GM06990 (cell line): ENCODE data around the gene MISP.
"Not testable (repeated sequence)": the region's sequence is repeated elsewhere in the genome, so short reads cannot be mapped to it uniquely, and the experiment has no call there.

Source experiments
- DNase-seq: peaks from one replicate; pipeline ENCODE4 v3.0.0-alpha.2; 2011; ENCODE audit not compliant: insufficient read length; ENCODE audit errors: extremely low read depth
- H3K27me3 ChIP-seq: replicated peaks from 2 replicates; pipeline ENCODE4 v1.6.0; 2011; ENCODE audit warnings: low read length; ENCODE audit not compliant: control insufficient read depth, insufficient read depth
- H3K36me3 ChIP-seq: 2 replicates; pipeline ENCODE4 v1.5.1; 2011; ENCODE audit warnings: low read length; ENCODE audit not compliant: control insufficient read depth, insufficient read depth
- H3K4me3 ChIP-seq: replicated peaks from 2 replicates; pipeline ENCODE4 v1.5.1; 2011; ENCODE audit warnings: low read depth, mild to moderate bottlenecking, control low read depth, low read length
- TF ChIP-seq, protein P1 (sequence below): IDR thresholded peaks from 2 replicates; pipeline ENCODE4 v1.5.1; 2011; ENCODE audit warnings: low read length, control low read depth, mild to moderate bottlenecking, inconsistent platforms; ENCODE audit not compliant: insufficient read depth, poor library complexity, severe bottlenecking

The MISP gene

DNA sequence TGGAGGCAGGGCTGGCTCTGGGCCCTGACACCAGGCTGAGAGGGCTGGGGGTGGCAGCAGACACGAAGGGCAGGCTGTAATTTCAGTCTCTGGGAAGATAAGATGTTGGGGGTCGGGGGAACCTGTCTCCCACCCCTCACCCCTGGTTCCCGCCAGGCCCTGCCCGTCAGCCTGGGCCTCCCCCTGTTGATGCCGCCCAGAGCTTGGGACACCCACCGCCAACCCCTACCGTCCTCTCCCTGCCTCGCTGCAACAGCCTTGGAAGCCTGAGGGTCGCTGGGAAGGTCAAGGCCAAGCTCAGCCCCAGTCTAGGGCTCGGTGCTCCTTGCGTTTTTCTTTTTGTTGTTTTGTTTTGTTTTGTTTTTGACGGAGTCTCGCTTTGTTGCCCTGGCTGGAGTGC is 27.7 kb upstream of the MISP start:
- TF ChIP-seq, protein P1, sequence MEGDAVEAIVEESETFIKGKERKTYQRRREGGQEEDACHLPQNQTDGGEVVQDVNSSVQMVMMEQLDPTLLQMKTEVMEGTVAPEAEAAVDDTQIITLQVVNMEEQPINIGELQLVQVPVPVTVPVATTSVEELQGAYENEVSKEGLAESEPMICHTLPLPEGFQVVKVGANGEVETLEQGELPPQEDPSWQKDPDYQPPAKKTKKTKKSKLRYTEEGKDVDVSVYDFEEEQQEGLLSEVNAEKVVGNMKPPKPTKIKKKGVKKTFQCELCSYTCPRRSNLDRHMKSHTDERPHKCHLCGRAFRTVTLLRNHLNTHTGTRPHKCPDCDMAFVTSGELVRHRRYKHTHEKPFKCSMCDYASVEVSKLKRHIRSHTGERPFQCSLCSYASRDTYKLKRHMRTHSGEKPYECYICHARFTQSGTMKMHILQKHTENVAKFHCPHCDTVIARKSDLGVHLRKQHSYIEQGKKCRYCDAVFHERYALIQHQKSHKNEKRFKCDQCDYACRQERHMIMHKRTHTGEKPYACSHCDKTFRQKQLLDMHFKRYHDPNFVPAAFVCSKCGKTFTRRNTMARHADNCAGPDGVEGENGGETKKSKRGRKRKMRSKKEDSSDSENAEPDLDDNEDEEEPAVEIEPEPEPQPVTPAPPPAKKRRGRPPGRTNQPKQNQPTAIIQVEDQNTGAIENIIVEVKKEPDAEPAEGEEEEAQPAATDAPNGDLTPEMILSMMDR, result no peak
- H3K4me3 ChIP-seq, result no peak overlapping the region
- no peak for DNase-seq
- no peaks in the 10 kb centered on the region for H3K27me3 ChIP-seq
- H3K36me3 ChIP-seq, result no peaks in the 10 kb centered on the region

DNA sequence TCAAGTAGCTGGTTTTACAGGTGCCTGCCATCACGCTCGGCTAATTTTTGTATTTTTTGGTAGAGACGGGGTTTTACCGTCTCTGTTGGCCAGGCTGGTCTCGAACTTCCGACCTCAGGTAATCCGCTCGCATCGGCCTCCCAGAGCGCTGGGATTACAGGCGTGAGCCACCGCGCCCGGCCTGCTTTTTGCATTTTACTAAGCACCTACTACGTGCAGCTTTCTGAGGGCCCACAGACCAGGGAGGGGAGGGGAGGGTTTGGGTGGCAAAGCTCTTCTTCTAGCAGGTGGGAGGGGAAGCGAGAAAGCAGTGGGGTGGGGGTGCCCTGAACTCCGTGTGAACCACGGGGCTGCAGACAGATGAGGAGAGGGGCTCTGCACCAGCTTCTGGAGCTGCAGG is 27.2 kb upstream of the MISP start:
- no peak for DNase-seq

DNA sequence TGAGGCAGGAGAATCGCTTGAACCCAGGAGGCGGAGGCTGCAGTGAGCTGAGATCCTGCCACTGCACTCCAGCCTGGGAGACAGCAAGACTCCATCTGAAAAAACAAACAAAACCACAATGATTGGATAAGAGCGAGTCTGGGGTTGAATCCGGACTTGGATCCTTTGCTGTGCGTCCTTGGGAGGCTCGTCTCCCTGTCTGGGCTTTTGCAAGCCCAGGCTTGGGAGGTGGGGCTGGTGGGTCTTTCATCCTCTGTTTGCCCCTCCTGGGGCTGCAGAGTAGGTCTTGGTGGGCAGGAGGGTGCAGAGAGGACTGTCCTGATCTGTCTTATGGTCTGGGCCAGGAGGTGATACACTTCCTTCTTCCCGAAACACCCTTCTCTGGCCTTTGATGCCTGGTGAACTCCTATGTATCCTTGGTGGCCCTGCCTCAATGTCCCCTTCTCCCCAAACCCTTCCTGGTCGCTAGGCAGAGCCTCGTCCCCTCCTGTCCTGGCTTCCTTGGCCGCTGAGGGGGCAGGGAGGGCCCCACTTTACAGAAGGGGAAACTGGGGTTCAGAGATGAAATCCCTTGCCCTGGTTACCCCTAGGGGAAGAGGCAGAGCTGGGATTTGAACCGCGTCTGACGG is 25.3 kb upstream of the MISP start:
- TF ChIP-seq, protein P1, result no peak
- no peaks in the 10 kb centered on the region for H3K27me3 ChIP-seq

More for the DNA sequence above, 27.2 kb upstream of the MISP start:
- H3K4me3 ChIP-seq, result no peak overlapping the region
- H3K27me3 ChIP-seq, result no peaks in the 10 kb centered on the region
- H3K36me3 ChIP-seq, result no peaks in the 10 kb centered on the region
- TF ChIP-seq, protein P1, result no peak

DNA sequence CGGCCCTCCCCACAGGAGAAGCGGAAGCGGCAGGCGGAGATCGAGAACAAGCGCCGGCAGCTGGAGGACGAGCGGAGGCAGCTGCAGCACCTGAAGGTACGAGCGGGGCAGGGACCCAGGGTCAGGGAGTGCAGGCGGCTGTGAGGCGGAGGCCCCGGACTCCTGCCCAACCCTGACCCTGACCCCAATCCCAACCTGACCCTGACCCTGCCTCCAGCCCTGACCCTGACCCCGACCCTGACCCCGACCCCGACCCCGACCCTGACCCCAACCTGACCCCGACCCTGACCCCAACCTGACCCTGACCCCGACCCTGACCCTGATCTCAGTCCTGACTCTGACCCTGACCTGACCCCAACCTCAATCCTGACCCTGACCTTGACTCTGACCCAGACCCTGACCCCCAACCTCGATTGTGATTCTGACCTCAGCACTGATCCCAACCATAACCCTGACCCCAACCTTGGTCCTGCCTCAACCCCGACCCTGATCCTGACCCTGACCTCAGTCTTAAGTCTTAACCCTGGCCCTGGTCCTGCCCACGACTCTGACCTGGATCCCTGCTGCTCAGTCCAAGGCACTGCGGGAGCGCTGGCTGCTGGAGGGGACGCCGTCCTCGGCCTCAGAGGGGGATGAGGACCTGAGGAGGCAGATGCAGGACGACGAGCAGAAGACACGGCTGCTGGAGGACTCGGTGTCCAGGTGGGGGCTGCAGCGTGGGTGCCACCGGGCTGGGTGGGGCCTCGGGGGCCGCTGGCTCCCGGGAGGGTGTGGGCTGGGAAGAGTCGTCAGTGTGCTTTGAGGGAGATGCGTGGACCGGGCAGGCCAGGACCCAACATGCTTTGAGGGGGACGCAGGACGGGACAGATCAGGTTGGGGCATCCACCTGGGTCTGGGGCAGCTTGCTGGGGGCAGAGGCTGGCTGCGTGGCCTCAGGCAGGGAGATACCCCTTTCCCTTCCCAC is 23.6 kb upstream of the MISP start:
- Histone ChIP-seq H3K27me3 (no peaks in the 10 kb centered on the region), H3K36me3 (no peaks in the 10 kb centered on the region), H3K4me3 (no peak overlapping the region)
- TF ChIP-seq, protein P1, result no peak
- no peak for DNase-seq

More for the DNA sequence above, 25.3 kb upstream of the MISP start:
- DNase-seq, result no peak
- Histone ChIP-seq H3K36me3 (no peaks in the 10 kb centered on the region), H3K4me3 (no peak overlapping the region)

DNA sequence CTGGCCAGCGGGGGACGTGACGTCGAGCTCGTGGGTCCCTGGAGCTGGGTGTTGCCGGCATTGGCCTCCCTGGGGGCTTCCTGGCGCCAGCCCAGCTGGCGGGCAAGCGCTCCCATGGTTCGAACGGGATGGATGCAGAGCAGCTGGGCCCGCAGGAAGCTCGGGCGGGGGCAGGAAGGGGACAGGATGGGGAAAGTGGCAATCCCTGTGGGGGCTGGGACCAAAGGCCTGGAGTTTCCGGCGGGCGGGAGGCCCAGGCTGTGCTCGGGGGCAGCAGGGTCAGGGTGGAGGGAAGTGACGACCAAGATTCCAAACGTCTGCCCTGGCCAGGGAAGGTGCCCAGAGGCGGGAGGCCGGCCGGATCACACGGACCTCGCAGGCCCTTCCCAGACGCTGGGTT is 22.9 kb upstream of the MISP start:
- Histone ChIP-seq H3K36me3 (no peaks in the 10 kb centered on the region), H3K27me3 (no peaks in the 10 kb centered on the region), H3K4me3 (no peak overlapping the region)
- TF ChIP-seq, protein P1, result no peak
- no peak for DNase-seq

DNA sequence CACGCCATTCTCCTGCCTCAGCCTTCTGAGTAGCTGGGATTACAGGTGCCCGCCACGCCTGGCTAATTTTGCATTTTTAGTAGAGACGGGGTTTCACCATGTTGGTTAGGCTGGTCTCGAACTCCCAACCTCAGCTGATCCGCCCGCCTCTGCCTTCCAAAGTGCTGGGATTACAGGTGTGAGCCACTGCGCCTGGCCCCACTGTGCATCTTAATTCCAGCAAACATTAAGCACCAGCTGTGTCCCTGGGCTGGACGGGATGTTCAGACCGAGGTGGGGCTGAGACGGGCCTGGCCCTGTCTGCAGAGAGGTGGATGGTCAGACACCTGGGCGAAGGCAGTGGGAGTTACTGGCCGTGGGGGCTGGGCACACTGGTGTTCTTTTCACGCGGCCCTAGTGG is 21.3 kb upstream of the MISP start:
- not testable (repeated sequence) for H3K36me3 ChIP-seq, H3K4me3 ChIP-seq, DNase-seq, H3K27me3 ChIP-seq
